Transverse colon (tissue), 4 donors: ENCODE data around the gene PRSS12.
A peak's percentile ranks its signal among the peaks of the same experiment; 100 is the strongest.

Experiments
- POLR2A ChIP-seq: fragments of 450-650 bp; IDR thresholded peaks from one replicate; pipeline ENCODE4 v1.6.1; 2016; ENCODE audit warnings: antibody characterized with exemption, mild to moderate bottlenecking, moderate library complexity
- POLR2AphosphoS5 ChIP-seq, 3 donors: sonication (generic); formaldehyde crosslinking; IDR thresholded peaks; one replicate each; pipeline ENCODE4 v1.6.1; 2016; ENCODE audit warnings: antibody characterized with exemption in 3 of 3
- TF ChIP-seq, protein P1 (sequence below), 5 experiments: fragments of 200-600 bp in 3 of 5; fragments of 450-650 bp in 2 of 5; sonication (generic) in 3 of 5; IDR thresholded peaks; 1 replicate in 2 of 5; 2 replicates in 3 of 5; pipeline ENCODE4 v1.5.1; 2016 to 2017; ENCODE audit warnings: antibody characterized with exemption in 5 of 5, inconsistent platforms in 3 of 5, mild to moderate bottlenecking in 2 of 5, moderate library complexity in 1 of 5

DNA sequence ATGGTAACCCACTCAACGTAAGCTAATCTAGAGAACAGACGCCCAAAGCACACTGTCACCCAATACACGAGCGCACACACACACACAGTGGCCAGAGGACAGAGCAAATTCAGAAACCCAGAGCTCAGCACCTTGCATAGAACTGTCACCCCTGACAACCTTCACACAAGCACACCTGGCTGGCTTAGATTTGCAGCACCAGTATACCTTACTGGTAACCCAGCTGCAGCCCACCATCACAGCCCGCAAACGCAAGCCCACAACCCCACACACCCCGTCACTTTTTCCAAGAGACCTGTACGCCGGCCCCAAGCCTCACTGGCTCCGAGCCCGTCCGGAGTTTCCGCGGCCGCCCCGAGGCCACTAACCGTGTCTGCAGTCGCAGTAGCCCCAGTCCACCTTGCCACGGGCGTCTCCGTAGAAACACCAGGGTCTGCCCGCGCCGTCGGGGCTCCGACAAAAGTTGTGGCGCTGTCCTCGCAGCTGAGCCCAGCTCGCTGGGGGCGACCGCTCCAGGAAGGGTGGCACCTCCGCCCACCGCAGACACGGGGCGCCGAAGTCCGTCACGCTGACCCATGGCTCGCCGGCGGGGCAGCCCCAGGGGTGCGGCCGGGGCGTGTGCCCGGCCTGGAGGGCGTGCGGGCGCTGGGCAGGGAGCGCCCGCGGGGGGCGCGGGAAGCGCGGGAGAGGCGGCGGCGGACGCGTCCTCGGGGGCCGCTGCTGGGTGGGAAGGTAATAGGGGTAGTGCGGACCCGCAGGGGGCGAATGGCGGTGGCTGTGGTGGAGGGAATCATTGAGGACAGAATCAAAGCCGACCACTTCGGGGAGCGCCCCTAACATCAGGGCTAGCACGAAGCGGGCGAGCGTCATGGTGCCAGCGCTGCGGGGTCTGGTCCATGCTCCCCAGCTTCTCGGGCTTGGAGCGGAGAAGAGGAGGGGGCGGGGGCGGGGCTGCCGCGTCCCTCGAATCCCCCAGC, 664 bp downstream of the PRSS12 start:
- TF ChIP-seq POLR2A (peak; percentile 67), POLR2AphosphoS5 (IDR thresholded peaks at IDR 0.05) (peak in 2 of 3 donors; percentile 55 to 71)
- TF ChIP-seq, protein P1, sequence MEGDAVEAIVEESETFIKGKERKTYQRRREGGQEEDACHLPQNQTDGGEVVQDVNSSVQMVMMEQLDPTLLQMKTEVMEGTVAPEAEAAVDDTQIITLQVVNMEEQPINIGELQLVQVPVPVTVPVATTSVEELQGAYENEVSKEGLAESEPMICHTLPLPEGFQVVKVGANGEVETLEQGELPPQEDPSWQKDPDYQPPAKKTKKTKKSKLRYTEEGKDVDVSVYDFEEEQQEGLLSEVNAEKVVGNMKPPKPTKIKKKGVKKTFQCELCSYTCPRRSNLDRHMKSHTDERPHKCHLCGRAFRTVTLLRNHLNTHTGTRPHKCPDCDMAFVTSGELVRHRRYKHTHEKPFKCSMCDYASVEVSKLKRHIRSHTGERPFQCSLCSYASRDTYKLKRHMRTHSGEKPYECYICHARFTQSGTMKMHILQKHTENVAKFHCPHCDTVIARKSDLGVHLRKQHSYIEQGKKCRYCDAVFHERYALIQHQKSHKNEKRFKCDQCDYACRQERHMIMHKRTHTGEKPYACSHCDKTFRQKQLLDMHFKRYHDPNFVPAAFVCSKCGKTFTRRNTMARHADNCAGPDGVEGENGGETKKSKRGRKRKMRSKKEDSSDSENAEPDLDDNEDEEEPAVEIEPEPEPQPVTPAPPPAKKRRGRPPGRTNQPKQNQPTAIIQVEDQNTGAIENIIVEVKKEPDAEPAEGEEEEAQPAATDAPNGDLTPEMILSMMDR (IDR thresholded peaks at IDR 0.05): peak in 2 of 5 experiments; percentile 30 to 33
